Measurements from ENCODE around the gene ASAP3. TPM values are rescaled to one million over a fixed set of nuclear protein-coding genes. Genes with fewer than 3 reads are reported as not detected.

Gene ASAP3
- total and polyA plus RNA-seq, 12 donors: 15.5 to 58.4 (median 30.4) TPM

DNA sequence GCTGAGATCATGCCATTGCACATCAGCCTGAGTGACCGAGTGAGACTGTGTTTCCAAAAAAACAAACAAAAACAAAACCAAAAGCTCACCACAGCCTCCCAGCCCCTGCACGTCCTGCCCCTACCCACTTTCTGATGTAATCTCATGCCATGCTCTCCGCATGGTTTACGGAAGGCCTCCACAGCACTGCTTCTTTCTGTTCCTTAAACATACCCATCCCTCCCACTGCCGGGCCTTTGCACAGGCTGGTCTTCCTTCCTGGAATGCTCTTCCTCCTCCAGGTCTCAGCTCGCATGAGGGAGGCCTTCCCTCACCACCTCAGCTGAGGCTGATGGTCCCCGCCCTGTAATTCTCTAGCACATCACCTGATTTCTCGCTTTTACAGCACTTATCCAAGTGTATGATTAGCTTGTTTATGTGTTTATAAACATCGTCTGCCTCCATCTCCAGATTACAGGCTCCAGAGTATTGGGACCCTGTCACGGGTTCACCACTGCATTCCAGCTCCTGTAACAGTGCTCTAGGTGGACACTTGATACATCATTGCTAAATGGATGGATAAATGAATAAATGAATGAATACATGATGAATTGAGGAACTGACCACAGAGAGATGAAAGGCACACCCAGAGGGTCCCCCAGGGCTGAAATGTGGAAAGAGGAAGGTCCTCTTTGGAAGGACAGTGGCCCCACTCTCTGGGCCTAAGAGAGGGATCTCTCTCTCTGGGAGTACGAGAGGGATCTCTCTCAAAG is 81.5 kb downstream of the ASAP3 start:
- no peak overlapping the region for H3K4me3 ChIP-seq
- H3K27me3 ChIP-seq: no peaks in the 10 kb centered on the region
- TF ChIP-seq, protein P1, sequence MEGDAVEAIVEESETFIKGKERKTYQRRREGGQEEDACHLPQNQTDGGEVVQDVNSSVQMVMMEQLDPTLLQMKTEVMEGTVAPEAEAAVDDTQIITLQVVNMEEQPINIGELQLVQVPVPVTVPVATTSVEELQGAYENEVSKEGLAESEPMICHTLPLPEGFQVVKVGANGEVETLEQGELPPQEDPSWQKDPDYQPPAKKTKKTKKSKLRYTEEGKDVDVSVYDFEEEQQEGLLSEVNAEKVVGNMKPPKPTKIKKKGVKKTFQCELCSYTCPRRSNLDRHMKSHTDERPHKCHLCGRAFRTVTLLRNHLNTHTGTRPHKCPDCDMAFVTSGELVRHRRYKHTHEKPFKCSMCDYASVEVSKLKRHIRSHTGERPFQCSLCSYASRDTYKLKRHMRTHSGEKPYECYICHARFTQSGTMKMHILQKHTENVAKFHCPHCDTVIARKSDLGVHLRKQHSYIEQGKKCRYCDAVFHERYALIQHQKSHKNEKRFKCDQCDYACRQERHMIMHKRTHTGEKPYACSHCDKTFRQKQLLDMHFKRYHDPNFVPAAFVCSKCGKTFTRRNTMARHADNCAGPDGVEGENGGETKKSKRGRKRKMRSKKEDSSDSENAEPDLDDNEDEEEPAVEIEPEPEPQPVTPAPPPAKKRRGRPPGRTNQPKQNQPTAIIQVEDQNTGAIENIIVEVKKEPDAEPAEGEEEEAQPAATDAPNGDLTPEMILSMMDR (IDR thresholded peaks at IDR 0.05): no peak
- peaks cover 0 to 3% (median 0%) of the 10 kb centered on the region in 11 donors for H3K9me3 ChIP-seq
- H3K27ac ChIP-seq: peak overlapping the region in 7 of 10 donors; percentile 26 to 83 (median 55)
- DNase-seq (no peak), ATAC-seq (no peak)
- 77 to 80% methylated on average over 11 of the region's 11 CpGs for WGBS, 2 donors
- intact Hi-C loops (cut with DNase I): loop anchor here in 8 of 10 donors (1.0 to 10.0 kb wide), 8 partner anchors 34 to 88 kb away; partner anchors contain the start of genes HNRNPR (in 8 of the 8) and ZNF436 (in 4 of the 8)
- peaks cover 18 to 68% (median 42%) of the 10 kb centered on the region in 9 donors for H3K4me1 ChIP-seq
- H3K36me3 ChIP-seq: peaks cover 0 to 5% (median 0%) of the 10 kb centered on the region in 9 donors

DNA sequence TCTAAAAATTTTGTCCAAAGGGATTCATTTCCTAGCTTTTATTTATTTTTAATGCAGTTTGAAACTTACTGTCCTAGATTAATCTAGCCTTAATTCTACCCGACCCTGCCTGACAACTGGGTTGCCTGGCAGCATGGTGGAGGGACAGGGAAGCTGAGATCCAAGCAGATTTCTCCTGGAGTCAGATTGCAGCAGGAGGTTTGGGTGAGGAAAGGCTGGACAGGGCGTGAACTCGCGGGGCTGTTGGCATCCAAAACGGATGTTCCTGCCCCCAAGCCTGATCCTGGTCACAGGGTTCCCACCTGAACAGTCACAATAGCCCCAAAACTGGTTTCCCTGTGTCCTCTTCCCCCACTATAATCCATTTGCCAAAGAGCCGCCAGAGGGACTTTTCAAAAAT is 82.7 kb downstream of the ASAP3 start:
- TF ChIP-seq, protein P1 (IDR thresholded peaks at IDR 0.05): no peak
- peaks cover 18 to 66% (median 37%) of the 10 kb centered on the region in 9 donors for H3K4me1 ChIP-seq
- H3K4me3 ChIP-seq: no peak overlapping the region
- 73 to 76% methylated on average over 6 of the region's 6 CpGs for WGBS, 2 donors
- H3K27ac ChIP-seq: peak overlapping the region in 7 of 10 donors; percentile 18 to 83 (median 24)
- H3K36me3 ChIP-seq: peaks cover 0 to 13% (median 0%) of the 10 kb centered on the region in 9 donors
- intact Hi-C loops (cut with DNase I): loop anchor here in 6 of 10 donors (5.0 to 10.0 kb wide), 4 partner anchors 34 to 87 kb away; partner anchors contain the start of genes HNRNPR (in 5 of the 6) and ZNF436 (in 1 of the 6)
- peaks cover 0 to 3% (median 0%) of the 10 kb centered on the region in 11 donors for H3K9me3 ChIP-seq
- H3K27me3 ChIP-seq: no peaks in the 10 kb centered on the region
- no peak for ATAC-seq
- no peak for DNase-seq

DNA sequence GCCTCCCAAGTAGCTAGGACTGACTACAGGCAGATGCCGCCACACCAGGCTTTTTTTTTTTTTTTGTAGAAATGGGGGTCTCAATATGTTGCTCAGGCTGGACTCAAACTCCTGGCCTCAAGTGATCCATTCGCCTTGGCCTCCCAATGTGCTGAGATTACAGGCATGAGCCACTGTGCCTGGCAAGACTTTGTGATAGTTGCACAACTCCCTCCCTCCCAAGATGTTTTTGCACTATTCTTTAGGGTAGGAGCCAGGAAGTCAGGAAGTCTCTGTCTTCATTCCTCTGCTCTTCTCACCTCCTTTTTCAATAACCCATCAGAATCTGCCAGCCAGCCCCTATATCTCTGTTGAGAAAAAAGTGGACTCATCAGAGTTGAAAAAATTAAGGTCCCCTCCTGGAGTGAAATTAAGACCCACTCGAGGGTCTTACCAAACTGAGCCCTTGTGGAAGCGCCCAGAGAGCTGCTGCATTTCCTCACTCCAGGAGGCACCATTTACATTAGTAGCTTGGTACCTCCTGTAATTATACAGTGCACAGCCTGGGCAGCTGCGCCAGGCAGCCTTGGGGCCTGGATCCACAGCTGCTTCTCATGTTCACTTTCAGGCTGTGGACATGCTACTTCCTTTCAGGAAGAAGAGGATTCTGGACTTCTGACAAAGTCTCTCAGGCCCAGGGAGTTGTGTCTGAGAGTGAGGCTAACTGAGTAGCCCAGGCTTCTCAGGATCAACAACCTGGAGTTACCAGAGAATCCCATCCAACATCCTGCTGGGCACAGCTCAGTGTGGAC is 83.5 kb downstream of the ASAP3 start:
- DNase-seq (no peak), ATAC-seq (peak in 3 of 8 donors; percentile 10 to 18 (median 16))
- intact Hi-C loops (cut with DNase I): loop anchor here in 6 of 10 donors (5.0 to 10.0 kb wide), 4 partner anchors 33 to 86 kb away; partner anchors contain the start of genes HNRNPR (in 5 of the 6) and ZNF436 (in 1 of the 6)
- peaks cover 0 to 3% (median 0%) of the 10 kb centered on the region in 11 donors for H3K9me3 ChIP-seq
- no peak overlapping the region for H3K4me3 ChIP-seq
- peak overlapping the region in 8 of 10 donors; percentile 18 to 83 (median 28) for H3K27ac ChIP-seq
- peaks cover 0 to 16% (median 0%) of the 10 kb centered on the region in 9 donors for H3K36me3 ChIP-seq
- no peaks in the 10 kb centered on the region for H3K27me3 ChIP-seq
- WGBS, 2 donors: 84 to 87% methylated on average over 5 of the region's 5 CpGs
- peaks cover 18 to 67% (median 39%) of the 10 kb centered on the region in 9 donors for H3K4me1 ChIP-seq
- TF ChIP-seq, protein P1 (IDR thresholded peaks at IDR 0.05): no peak

DNA sequence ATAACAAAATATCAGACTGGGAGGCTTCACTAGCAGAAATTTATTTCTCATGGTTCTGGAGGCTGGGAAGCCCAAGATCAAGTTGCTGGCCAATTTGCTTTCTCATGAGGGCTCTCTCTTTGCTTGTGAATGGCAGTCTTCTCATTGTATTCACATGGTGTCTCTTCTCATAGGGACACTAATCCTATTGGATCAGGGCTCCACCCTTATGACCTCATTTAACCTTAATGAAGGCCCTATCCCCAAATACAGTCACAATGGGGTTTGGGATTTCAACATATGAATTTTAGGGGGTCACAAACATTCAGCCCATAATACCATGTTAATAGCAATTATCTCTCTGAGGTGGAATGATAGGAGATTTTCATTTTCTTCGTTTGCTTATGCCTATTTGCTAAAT is 84.8 kb downstream of the ASAP3 start:
- Histone ChIP-seq H3K9me3 (peaks cover 0 to 3% (median 0%) of the 10 kb centered on the region in 11 donors), H3K36me3 (peaks cover 0 to 16% (median 0%) of the 10 kb centered on the region in 9 donors), H3K4me1 (peaks cover 19 to 70% (median 45%) of the 10 kb centered on the region in 9 donors), H3K27me3 (no peaks in the 10 kb centered on the region), H3K27ac (no peak overlapping the region), H3K4me3 (no peak overlapping the region)
- DNase-seq (no peak), ATAC-seq (no peak)
- TF ChIP-seq, protein P1 (IDR thresholded peaks at IDR 0.05): no peak
- intact Hi-C loops (cut with DNase I): no loop called here
- WGBS, 2 donors: 97 to 100% methylated on average over 1 of the region's 1 CpG

Measured in heart right ventricle (tissue), 16 donors.